ENCODE measurements around the gene GRID1. TPM values are rescaled to one million over a fixed set of nuclear protein-coding genes. Genes with fewer than 3 reads are reported as not detected.

GRID1 gene
- total and polyA plus RNA-seq, 10 of the 15 experiments (the other 5 are each of a cell fraction or from before 2014, with no cell fraction given): 0.04 to 0.62 (median 0.08) TPM; not detected in 5

DNA sequence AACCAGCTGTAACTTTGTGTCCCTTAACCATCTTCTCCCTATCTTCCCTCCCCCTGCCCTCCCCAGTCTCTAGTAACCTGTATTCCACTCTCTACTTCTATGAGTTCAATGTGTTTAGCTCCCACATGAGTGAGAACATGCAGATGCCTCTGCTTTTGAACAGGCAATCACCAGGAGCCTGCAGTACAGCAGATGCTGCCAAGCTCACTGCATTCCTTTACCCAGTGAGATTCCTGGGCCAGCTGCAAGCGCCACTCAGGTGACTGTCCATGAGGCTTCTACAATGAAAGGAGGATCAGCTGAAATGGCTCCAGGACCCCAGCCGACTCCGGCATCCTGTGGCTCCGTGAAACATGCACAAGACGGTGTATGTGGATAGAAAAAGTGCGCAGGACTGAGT, 15.7 kb downstream of the GRID1 start:
- no TSS peak for BruUV-seq (replicated peaks)
- SMC1A ChIA-PET (ENCODE audit: uncharacterized antibody, unreplicated experiment): interaction anchor here (2.3 kb wide), 1 partner anchor 10 kb away, joined by 6 read pairs; no protein-coding TSS in a partner anchor
- in situ Hi-C loops (cut with MboI): no loop called here
- no peak overlapping the region for H3K4me3 ChIP-seq
- POLR2A ChIA-PET: no interaction called here
- peaks cover 0 to 2% of the 10 kb centered on the region in 2 experiments; a peak in 1 of 4 replicates for H3K27me3 ChIP-seq (replicated peaks in 1 of 2; ENCODE audit: control insufficient read depth in 2 of 2, insufficient read depth in 2 of 2, low read length in 1 of 2)
- RAD21 ChIA-PET (ENCODE audit: unreplicated experiment): no interaction called here
- no peak overlapping the region for H2AFZ ChIP-seq (ENCODE audit: control insufficient read depth, low read depth, low read length)
- peaks cover 9% of the 10 kb centered on the region for H3K4me1 ChIP-seq (ENCODE audit: control insufficient read depth, insufficient read depth, low read length)
- H3K79me2 ChIP-seq (ENCODE audit: control insufficient read depth, insufficient read depth, low read length): no peaks in the 10 kb centered on the region
- H4K20me1 ChIP-seq (ENCODE audit: control insufficient read depth, insufficient read depth): peaks cover 2% of the 10 kb centered on the region; the same call in 1 of the 2 replicates
- H3K27ac ChIP-seq (ENCODE audit: control insufficient read depth, insufficient read depth): no peak overlapping the region
- H3K9me3 ChIP-seq (replicated peaks; ENCODE audit: control insufficient read depth, insufficient read depth, low read length): no peaks in the 10 kb centered on the region; the same call in 2 of the 3 replicates
- 24% methylated on average over 6 of the region's 6 CpGs for WGBS (ENCODE audit: insufficient coverage, insufficient replicate concordance, low lambda C conversion rate, missing lambda C conversion rate)
- H3K36me3 ChIP-seq (ENCODE audit: control insufficient read depth in 2 of 2, insufficient read depth in 2 of 2, low read length in 1 of 2): no peaks in the 10 kb centered on the region
- no peak overlapping the region for H3K4me2 ChIP-seq (ENCODE audit: control insufficient read depth, insufficient read depth)
- CTCF ChIA-PET: interaction anchor here (1.0 to 1.3 kb wide), 2 partner anchors 27 to 89 kb away, joined by 3 read pairs; no protein-coding TSS in a partner anchor
- FAIRE-seq (no peak), DNase-seq (ENCODE audit: low read depth, low spot score) (no peak), ATAC-seq (no peak)
- H3K9ac ChIP-seq (ENCODE audit: control insufficient read depth, insufficient read depth, low read length): no peak overlapping the region
- intact Hi-C loops (cut with micrococcal nuclease; ENCODE audit: unreplicated experiment): loop anchor here (10.0 kb wide), 1 partner anchor 556 kb away; no protein-coding TSS in a partner anchor
- TF ChIP-seq ZNF274 (IDR thresholded peaks at IDR 0.05; ENCODE audit: insufficient read depth, insufficient read length) (no peak), TARDBP (IDR thresholded peaks at IDR 0.05; ENCODE audit: borderline replicate concordance) (no peak), JUND (IDR thresholded peaks at IDR 0.05; ENCODE audit: low read depth, low read length) (no peak), FOXM1 (IDR thresholded peaks at IDR 0.05; ENCODE audit: low read depth, low read length) (no peak), NBN (IDR thresholded peaks at IDR 0.05) (no peak), LARP7 (IDR thresholded peaks at IDR 0.05) (no peak), TCF3 (IDR thresholded peaks at IDR 0.05; ENCODE audit: borderline replicate concordance, insufficient read depth, low read depth, low read length) (no peak), STAT1 (conservative IDR thresholded peaks at IDR 0.05) (no peak), HDAC2 (IDR thresholded peaks at IDR 0.05) (no peak), MYB (IDR thresholded peaks at IDR 0.05; ENCODE audit: borderline replicate concordance, low read depth, low read length) (no peak)
- TF ChIP-seq, protein P1, sequence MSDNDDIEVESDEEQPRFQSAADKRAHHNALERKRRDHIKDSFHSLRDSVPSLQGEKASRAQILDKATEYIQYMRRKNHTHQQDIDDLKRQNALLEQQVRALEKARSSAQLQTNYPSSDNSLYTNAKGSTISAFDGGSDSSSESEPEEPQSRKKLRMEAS (IDR thresholded peaks at IDR 0.05; ENCODE audit: low read depth, low read length): no peak
- TF ChIP-seq, protein P2, sequence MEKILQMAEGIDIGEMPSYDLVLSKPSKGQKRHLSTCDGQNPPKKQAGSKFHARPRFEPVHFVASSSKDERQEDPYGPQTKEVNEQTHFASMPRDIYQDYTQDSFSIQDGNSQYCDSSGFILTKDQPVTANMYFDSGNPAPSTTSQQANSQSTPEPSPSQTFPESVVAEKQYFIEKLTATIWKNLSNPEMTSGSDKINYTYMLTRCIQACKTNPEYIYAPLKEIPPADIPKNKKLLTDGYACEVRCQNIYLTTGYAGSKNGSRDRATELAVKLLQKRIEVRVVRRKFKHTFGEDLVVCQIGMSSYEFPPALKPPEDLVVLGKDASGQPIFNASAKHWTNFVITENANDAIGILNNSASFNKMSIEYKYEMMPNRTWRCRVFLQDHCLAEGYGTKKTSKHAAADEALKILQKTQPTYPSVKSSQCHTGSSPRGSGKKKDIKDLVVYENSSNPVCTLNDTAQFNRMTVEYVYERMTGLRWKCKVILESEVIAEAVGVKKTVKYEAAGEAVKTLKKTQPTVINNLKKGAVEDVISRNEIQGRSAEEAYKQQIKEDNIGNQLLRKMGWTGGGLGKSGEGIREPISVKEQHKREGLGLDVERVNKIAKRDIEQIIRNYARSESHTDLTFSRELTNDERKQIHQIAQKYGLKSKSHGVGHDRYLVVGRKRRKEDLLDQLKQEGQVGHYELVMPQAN (conservative IDR thresholded peaks at IDR 0.05): no peak
- TF ChIP-seq, protein P3, sequence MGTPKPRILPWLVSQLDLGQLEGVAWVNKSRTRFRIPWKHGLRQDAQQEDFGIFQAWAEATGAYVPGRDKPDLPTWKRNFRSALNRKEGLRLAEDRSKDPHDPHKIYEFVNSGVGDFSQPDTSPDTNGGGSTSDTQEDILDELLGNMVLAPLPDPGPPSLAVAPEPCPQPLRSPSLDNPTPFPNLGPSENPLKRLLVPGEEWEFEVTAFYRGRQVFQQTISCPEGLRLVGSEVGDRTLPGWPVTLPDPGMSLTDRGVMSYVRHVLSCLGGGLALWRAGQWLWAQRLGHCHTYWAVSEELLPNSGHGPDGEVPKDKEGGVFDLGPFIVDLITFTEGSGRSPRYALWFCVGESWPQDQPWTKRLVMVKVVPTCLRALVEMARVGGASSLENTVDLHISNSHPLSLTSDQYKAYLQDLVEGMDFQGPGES (IDR thresholded peaks at IDR 0.05): no peak
- TF ChIP-seq, protein P4, sequence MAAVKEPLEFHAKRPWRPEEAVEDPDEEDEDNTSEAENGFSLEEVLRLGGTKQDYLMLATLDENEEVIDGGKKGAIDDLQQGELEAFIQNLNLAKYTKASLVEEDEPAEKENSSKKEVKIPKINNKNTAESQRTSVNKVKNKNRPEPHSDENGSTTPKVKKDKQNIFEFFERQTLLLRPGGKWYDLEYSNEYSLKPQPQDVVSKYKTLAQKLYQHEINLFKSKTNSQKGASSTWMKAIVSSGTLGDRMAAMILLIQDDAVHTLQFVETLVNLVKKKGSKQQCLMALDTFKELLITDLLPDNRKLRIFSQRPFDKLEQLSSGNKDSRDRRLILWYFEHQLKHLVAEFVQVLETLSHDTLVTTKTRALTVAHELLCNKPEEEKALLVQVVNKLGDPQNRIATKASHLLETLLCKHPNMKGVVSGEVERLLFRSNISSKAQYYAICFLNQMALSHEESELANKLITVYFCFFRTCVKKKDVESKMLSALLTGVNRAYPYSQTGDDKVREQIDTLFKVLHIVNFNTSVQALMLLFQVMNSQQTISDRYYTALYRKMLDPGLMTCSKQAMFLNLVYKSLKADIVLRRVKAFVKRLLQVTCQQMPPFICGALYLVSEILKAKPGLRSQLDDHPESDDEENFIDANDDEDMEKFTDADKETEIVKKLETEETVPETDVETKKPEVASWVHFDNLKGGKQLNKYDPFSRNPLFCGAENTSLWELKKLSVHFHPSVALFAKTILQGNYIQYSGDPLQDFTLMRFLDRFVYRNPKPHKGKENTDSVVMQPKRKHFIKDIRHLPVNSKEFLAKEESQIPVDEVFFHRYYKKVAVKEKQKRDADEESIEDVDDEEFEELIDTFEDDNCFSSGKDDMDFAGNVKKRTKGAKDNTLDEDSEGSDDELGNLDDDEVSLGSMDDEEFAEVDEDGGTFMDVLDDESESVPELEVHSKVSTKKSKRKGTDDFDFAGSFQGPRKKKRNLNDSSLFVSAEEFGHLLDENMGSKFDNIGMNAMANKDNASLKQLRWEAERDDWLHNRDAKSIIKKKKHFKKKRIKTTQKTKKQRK (IDR thresholded peaks at IDR 0.05; ENCODE audit: low read depth, low read length): no peak
- TF ChIP-seq, protein P5, sequence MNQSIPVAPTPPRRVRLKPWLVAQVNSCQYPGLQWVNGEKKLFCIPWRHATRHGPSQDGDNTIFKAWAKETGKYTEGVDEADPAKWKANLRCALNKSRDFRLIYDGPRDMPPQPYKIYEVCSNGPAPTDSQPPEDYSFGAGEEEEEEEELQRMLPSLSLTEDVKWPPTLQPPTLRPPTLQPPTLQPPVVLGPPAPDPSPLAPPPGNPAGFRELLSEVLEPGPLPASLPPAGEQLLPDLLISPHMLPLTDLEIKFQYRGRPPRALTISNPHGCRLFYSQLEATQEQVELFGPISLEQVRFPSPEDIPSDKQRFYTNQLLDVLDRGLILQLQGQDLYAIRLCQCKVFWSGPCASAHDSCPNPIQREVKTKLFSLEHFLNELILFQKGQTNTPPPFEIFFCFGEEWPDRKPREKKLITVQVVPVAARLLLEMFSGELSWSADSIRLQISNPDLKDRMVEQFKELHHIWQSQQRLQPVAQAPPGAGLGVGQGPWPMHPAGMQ (IDR thresholded peaks at IDR 0.05; ENCODE audit: borderline replicate concordance): no peak
